Caco-2 (cell line): ENCODE results near the gene SIGLEC14. TPM values are rescaled to one million over a fixed set of nuclear protein-coding genes. Genes with fewer than 3 reads are reported as not detected.

Source experiments
- BruUV-seq: library from RNA; stranded (reverse); fragments of 400-500 nt; replicated peaks from 2 replicates; lab custom pipeline; 2021; lab: Mats Ljungman, UMichigan
- CTCF ChIA-PET: fragments of 300-600 bp; sonication (Branson Sonifier 250); formaldehyde crosslinking; loops from one replicate; lab custom pipeline; 2022; ENCODE audit warnings: antibody characterized with exemption; lab: Charles Lee
- POLR2A ChIA-PET: fragments of 300-600 bp; sonication (Branson Sonifier 250); formaldehyde crosslinking; loops from one replicate; lab custom pipeline; 2022; ENCODE audit warnings: antibody characterized with exemption; lab: Charles Lee
- DNase-seq, 2 experiments: peaks; one replicate each; pipeline versions ENCODE4 v3.0.0 to v3.0.0-alpha.2; 2020 to 2022
- H3K27me3 ChIP-seq: replicated peaks from 2 replicates; pipeline ENCODE4 v1.6.0; 2011; ENCODE audit warnings: low read length; ENCODE audit not compliant: control insufficient read depth, insufficient read depth
- H3K36me3 ChIP-seq: 2 replicates; pipeline ENCODE4 v1.5.1; 2011; ENCODE audit warnings: low read length; ENCODE audit not compliant: control insufficient read depth, insufficient read depth
- H3K4me1 ChIP-seq: fragments of 250-450 bp; sonication (Bioruptor Pico); 2 replicates; pipeline ENCODE4 v1.5.1; 2020; ENCODE audit warnings: mild to moderate bottlenecking
- H3K4me3 ChIP-seq: 2 replicates; pipeline ENCODE4 v1.5.1; 2011; ENCODE audit warnings: low read depth, mild to moderate bottlenecking, control low read depth, low read length
- H3K9me3 ChIP-seq: fragments of 250-450 bp; sonication (Bioruptor Pico); 2 replicates; pipeline ENCODE4 v1.5.1; 2020; ENCODE audit warnings: mild to moderate bottlenecking, moderate library complexity
- H3K27ac Mint-ChIP-seq: one replicate; pipeline ENCODE4 v1.8.0; 2022; ENCODE audit warnings: mixed read lengths; ENCODE audit not compliant: unreplicated experiment
- H3K27me3 Mint-ChIP-seq: one replicate; pipeline ENCODE4 v1.8.0; 2022; ENCODE audit warnings: mixed read lengths; ENCODE audit not compliant: insufficient read depth, unreplicated experiment
- H3K36me3 Mint-ChIP-seq: one replicate; pipeline ENCODE4 v1.8.0; 2022; ENCODE audit warnings: mild to moderate bottlenecking, mixed read lengths; ENCODE audit not compliant: insufficient read depth, unreplicated experiment
- H3K4me1 Mint-ChIP-seq: one replicate; pipeline ENCODE4 v1.8.0; 2022; ENCODE audit warnings: low read depth, mixed read lengths; ENCODE audit not compliant: unreplicated experiment
- H3K4me3 Mint-ChIP-seq: one replicate; pipeline ENCODE4 v1.8.0; 2022; ENCODE audit warnings: mild to moderate bottlenecking, moderate library complexity, mixed read lengths; ENCODE audit not compliant: unreplicated experiment
- H3K9me3 Mint-ChIP-seq: one replicate; pipeline ENCODE4 v1.8.0; 2022; ENCODE audit warnings: mixed read lengths; ENCODE audit not compliant: unreplicated experiment
- CTCF ChIP-seq, 2 experiments: fragments of 200-600 bp in 1 of 2; IDR thresholded peaks; 1 replicate in 1 of 2; 2 replicates in 1 of 2; pipeline versions ENCODE4 v1.5.1 to v1.8.0; 2011 to 2022; ENCODE audit warnings: antibody characterized with exemption in 1 of 2, control low read depth in 1 of 2, inconsistent platforms in 1 of 2, low read depth in 1 of 2, low read length in 1 of 2, mild to moderate bottlenecking in 1 of 2, moderate library complexity in 1 of 2; ENCODE audit not compliant: insufficient read depth in 1 of 2, severe bottlenecking in 1 of 2, unreplicated experiment in 1 of 2
- intact Hi-C: fragments of 100-400 bp; cut with micrococcal nuclease; formaldehyde crosslinking; loops from one replicate; pipeline ENCODE4 v1.10.0; 2022; ENCODE audit not compliant: unreplicated experiment
- total RNA-seq: library from RNA; stranded (reverse); gene quantifications from 2 replicates; pipeline ENCODE4 v1.2.3, GENCODE V29; 2022

The SIGLEC14 gene
- total RNA-seq, 1 experiment from 2014 or later, result not detected

- Mint-ChIP-seq H3K4me1 (no peaks in the 10 kb centered on the region), H3K4me3 (no peak overlapping the region), H3K27me3 (peaks cover 4% of the 10 kb centered on the region), H3K9me3 (peaks cover 6% of the 10 kb centered on the region), H3K36me3 (peaks cover 5% of the 10 kb centered on the region), H3K27ac (no peak overlapping the region)
- intact Hi-C loops, result no loop called here
- DNase-seq, result no peak
- Histone ChIP-seq H3K36me3 (no peaks in the 10 kb centered on the region), H3K9me3 (no peaks in the 10 kb centered on the region), H3K4me1 (no peaks in the 10 kb centered on the region), H3K27me3 (no peaks in the 10 kb centered on the region), H3K4me3 (no peak overlapping the region)
- no peak for TF ChIP-seq CTCF (IDR thresholded peaks at IDR 0.05; ENCODE audit: insufficient read depth in 1 of 2, low read depth in 1 of 2, low read length in 1 of 2, severe bottlenecking in 1 of 2, unreplicated experiment in 1 of 2)
- ChIA-PET POLR2A (no interaction called here), CTCF (no interaction called here)
- BruUV-seq, result no TSS peak
Observed at GRCh38 chr19:51602189-51602854, 44.3 kb downstream of the SIGLEC14 start.

DNA sequence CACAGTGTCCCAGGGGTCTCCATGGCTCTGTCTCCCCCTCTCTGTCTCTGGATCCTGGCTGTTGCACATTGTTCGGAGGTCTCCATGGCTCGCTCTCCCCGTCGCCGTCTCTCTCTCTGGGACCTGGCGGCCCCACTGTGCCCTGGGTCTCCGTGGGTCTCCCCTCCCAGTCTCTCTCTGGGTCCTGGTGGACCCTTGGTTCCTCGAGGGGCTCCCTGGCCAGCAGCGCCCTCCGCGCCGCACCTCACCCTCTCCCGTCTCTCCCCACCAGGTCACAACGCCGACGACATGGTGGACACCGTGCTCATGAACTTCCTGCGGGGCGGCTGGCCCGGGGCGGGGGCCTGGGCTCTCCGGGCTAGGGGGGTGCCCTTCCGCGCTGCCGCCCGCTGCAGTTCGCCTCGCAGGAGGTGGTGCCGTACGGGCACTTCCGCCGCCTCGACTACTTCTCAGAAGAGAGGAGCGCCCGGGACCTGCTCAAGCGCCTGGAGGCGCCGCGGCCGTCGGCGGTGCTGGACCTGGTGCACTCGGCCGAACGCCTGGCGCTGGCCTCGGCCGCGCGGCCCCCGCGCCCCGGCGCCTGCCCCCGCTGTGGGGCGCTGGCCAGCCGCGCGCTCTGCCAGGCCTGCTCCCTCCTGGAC, 45.6 kb downstream of the SIGLEC14 start:
- no TSS peak for BruUV-seq
- Histone ChIP-seq H3K27me3 (no peaks in the 10 kb centered on the region), H3K4me3 (no peak overlapping the region), H3K9me3 (no peaks in the 10 kb centered on the region), H3K36me3 (no peaks in the 10 kb centered on the region), H3K4me1 (no peaks in the 10 kb centered on the region)
- Mint-ChIP-seq H3K9me3 (no peaks in the 10 kb centered on the region), H3K36me3 (peaks cover 5% of the 10 kb centered on the region), H3K27ac (no peak overlapping the region), H3K4me1 (no peaks in the 10 kb centered on the region), H3K4me3 (no peak overlapping the region), H3K27me3 (peaks cover 3% of the 10 kb centered on the region)
- ChIA-PET POLR2A (no interaction called here), CTCF (no interaction called here)
- intact Hi-C loops, result no loop called here
- DNase-seq, result no peak
- no peak for TF ChIP-seq CTCF (IDR thresholded peaks at IDR 0.05; ENCODE audit: insufficient read depth in 1 of 2, low read depth in 1 of 2, low read length in 1 of 2, severe bottlenecking in 1 of 2, unreplicated experiment in 1 of 2)

GRCh38 chr19:51599084-51599483, 47.5 kb downstream of the SIGLEC14 start:
- H3K27me3 ChIP-seq, result no peaks in the 10 kb centered on the region
- Mint-ChIP-seq H3K36me3 (peaks cover 5% of the 10 kb centered on the region), H3K4me3 (no peak overlapping the region), H3K4me1 (no peaks in the 10 kb centered on the region), H3K27me3 (no peaks in the 10 kb centered on the region), H3K27ac (no peak overlapping the region), H3K9me3 (no peaks in the 10 kb centered on the region)
- no peaks in the 10 kb centered on the region for H3K4me1 ChIP-seq
- H3K4me3 ChIP-seq, result no peak overlapping the region
- H3K9me3 ChIP-seq, result no peaks in the 10 kb centered on the region
- no peak for DNase-seq
- intact Hi-C loops, result no loop called here
- POLR2A ChIA-PET, result no interaction called here
- H3K36me3 ChIP-seq, result no peaks in the 10 kb centered on the region
- TF ChIP-seq CTCF (IDR thresholded peaks at IDR 0.05; ENCODE audit: insufficient read depth in 1 of 2, low read depth in 1 of 2, low read length in 1 of 2, severe bottlenecking in 1 of 2, unreplicated experiment in 1 of 2), result no peak
- BruUV-seq, result no TSS peak
- CTCF ChIA-PET, result interaction anchor here (0.6 kb wide), 1 partner anchor 24 kb away, joined by 3 read pairs; no protein-coding TSS in a partner anchor
